SU-DHL-6 (cell line): ENCODE measurements around the gene KRT4.

Experiments used
- H2AFZ ChIP-seq: fragments of 200-600 bp; sonication (generic); 2 replicates; pipeline ENCODE4 v1.6.1; 2014; ENCODE audit warnings: low read depth, mild to moderate bottlenecking, moderate library complexity, mixed read lengths, antibody characterized with exemption, low read length; ENCODE audit not compliant: severe bottlenecking
- H3F3A ChIP-seq: fragments of 200-600 bp; shearing (Covaris generic); 2 replicates; pipeline ENCODE4 v1.6.0; 2016; ENCODE audit warnings: antibody characterized with exemption, mild to moderate bottlenecking; ENCODE audit not compliant: insufficient read depth
- H3K27ac ChIP-seq: fragments of 200-600 bp; sonication (generic); 2 replicates; pipeline ENCODE4 v1.5.1; 2016; ENCODE audit warnings: low read depth, mild to moderate bottlenecking, low read length, moderate library complexity, mixed read lengths
- H3K27me3 ChIP-seq: fragments of 200-600 bp; sonication (generic), shearing (Covaris generic); 2 replicates; pipeline ENCODE4 v1.6.0; 2014; ENCODE audit warnings: mild to moderate bottlenecking, low read length
- H3K36me3 ChIP-seq: fragments of 200-600 bp; sonication (generic); 2 replicates; pipeline ENCODE4 v1.6.1; 2014; ENCODE audit warnings: mild to moderate bottlenecking, low read length, mixed read lengths
- H3K4me2 ChIP-seq: fragments of 300-600, 200-600 bp; shearing (Covaris generic), sonication (generic); 2 replicates; pipeline ENCODE4 v1.6.0; 2014; ENCODE audit warnings: low read length, low read depth, mild to moderate bottlenecking; ENCODE audit not compliant: poor library complexity, severe bottlenecking
- H3K4me3 ChIP-seq: fragments of 200-600 bp; sonication (generic); 2 replicates; pipeline ENCODE4 v1.5.1; 2014; ENCODE audit warnings: antibody characterized with exemption, low read length, mild to moderate bottlenecking, mixed read lengths; ENCODE audit not compliant: insufficient read depth, poor library complexity, severe bottlenecking
- H3K79me2 ChIP-seq: fragments of 200-600 bp; sonication (generic); 2 replicates; pipeline ENCODE4 v1.6.1; 2014; ENCODE audit warnings: mild to moderate bottlenecking, low read length, moderate library complexity; ENCODE audit not compliant: insufficient read depth
- H3K9ac ChIP-seq: fragments of 200-600 bp; sonication (generic); 2 replicates; pipeline ENCODE4 v1.7.0; 2014; ENCODE audit warnings: mild to moderate bottlenecking, low read length
- H3K9me2 ChIP-seq: fragments of 200-600 bp; sonication (generic); replicated peaks from 2 replicates; pipeline ENCODE4 v1.6.1; 2014; ENCODE audit warnings: low read length; ENCODE audit not compliant: insufficient read depth
- H3K9me3 ChIP-seq: fragments of 200-600 bp; sonication (generic); 2 replicates; pipeline ENCODE4 v1.6.1; 2014; ENCODE audit warnings: low read length, mixed read lengths; ENCODE audit not compliant: insufficient read depth
- H4K20me1 ChIP-seq: fragments of 200-600 bp; sonication (generic); 2 replicates; pipeline ENCODE4 v1.6.1; 2014; ENCODE audit warnings: low read depth, mild to moderate bottlenecking, antibody characterized with exemption, low read length, moderate library complexity, mixed read lengths
- EZH2phosphoT487 ChIP-seq: fragments of 200-600 bp; sonication (generic), shearing (Covaris generic); conservative IDR thresholded peaks from 2 replicates; pipeline ENCODE4 v1.6.1; 2018; ENCODE audit warnings: mild to moderate bottlenecking, antibody characterized with exemption, low read length, moderate library complexity, mixed read lengths
- TF ChIP-seq, protein P1 (sequence below): fragments of 200-600 bp; sonication (generic); IDR thresholded peaks from one replicate; pipeline ENCODE4 v1.5.1; 2017; ENCODE audit warnings: antibody characterized with exemption, mild to moderate bottlenecking, low read length, moderate library complexity; ENCODE audit not compliant: insufficient read depth, poor library complexity, severe bottlenecking

KRT4 gene

DNA sequence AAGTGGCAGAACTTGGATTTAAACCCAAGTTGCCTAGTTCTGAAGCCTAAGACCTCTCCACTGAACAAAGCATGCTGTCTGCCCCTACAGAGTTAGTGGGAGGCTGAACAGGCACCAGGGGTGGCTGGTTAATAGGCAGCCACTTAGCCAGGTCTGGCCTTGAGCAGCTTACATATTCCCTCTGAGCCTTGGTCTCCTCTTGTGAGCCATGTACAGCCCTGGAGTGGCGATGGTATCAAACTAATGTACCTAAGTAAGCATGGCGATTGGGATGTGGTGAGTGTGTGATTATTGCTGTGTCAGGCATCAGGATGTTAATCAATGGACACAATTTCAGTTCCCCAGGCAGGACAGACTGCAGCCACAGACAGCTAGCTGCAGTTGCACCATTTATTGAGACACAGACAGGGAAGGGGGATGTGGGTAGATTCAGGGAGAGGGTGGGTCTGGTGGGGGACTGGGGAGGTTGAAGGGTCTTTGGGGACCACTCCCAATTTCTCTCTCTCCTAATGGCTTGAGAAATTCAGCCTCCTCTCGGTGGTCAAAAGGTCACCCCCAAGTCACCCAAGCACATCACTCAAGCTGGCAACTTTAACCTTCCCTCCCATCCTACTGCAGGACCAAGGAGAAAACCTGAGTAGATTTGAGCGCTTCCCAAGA lies 7.3 kb upstream of the KRT4 start:
- no peak for TF ChIP-seq EZH2phosphoT487
- TF ChIP-seq, protein P1, sequence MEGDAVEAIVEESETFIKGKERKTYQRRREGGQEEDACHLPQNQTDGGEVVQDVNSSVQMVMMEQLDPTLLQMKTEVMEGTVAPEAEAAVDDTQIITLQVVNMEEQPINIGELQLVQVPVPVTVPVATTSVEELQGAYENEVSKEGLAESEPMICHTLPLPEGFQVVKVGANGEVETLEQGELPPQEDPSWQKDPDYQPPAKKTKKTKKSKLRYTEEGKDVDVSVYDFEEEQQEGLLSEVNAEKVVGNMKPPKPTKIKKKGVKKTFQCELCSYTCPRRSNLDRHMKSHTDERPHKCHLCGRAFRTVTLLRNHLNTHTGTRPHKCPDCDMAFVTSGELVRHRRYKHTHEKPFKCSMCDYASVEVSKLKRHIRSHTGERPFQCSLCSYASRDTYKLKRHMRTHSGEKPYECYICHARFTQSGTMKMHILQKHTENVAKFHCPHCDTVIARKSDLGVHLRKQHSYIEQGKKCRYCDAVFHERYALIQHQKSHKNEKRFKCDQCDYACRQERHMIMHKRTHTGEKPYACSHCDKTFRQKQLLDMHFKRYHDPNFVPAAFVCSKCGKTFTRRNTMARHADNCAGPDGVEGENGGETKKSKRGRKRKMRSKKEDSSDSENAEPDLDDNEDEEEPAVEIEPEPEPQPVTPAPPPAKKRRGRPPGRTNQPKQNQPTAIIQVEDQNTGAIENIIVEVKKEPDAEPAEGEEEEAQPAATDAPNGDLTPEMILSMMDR: no peak
- Histone ChIP-seq H3K36me3 (no peaks in the 10 kb centered on the region), H3K9me2 (no peaks in the 10 kb centered on the region), H3K27me3 (no peaks in the 10 kb centered on the region), H3K9me3 (no peaks in the 10 kb centered on the region), H2AFZ (no peak overlapping the region), H4K20me1 (no peaks in the 10 kb centered on the region), H3K4me3 (no peak overlapping the region), H3F3A (no peaks in the 10 kb centered on the region), H3K4me2 (no peak overlapping the region), H3K27ac (no peak overlapping the region), H3K79me2 (no peaks in the 10 kb centered on the region), H3K9ac (no peak overlapping the region)

DNA sequence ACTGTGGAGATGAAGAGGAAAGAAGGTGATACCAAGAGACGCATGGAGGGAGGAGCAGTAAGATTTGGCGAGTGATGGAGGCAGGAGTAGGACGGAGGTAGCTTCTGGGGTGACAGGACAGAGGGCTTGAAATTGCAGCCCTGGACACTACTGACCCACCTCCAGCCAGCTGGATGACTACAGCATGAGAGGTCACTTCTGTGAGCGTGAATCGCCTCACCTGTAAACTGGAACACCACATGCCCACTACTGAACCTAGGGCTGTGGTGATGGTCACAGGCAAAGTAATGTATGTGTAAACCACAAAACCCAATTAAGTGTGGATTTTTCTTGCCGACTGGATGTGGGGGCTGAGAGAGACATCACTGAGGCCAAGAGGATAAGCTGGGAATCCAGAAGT lies 6.6 kb upstream of the KRT4 start:
- TF ChIP-seq EZH2phosphoT487: no peak
- TF ChIP-seq, protein P1: no peak
- H3K9me3 ChIP-seq: no peaks in the 10 kb centered on the region
- no peaks in the 10 kb centered on the region for H4K20me1 ChIP-seq
- no peak overlapping the region for H3K27ac ChIP-seq
- no peaks in the 10 kb centered on the region for H3F3A ChIP-seq
- H3K4me2 ChIP-seq: no peak overlapping the region
- no peaks in the 10 kb centered on the region for H3K27me3 ChIP-seq
- H3K9me2 ChIP-seq: no peaks in the 10 kb centered on the region
- no peak overlapping the region for H3K4me3 ChIP-seq
- H3K79me2 ChIP-seq: no peaks in the 10 kb centered on the region
- H3K36me3 ChIP-seq: no peaks in the 10 kb centered on the region
- H2AFZ ChIP-seq: no peak overlapping the region
- H3K9ac ChIP-seq: no peak overlapping the region

DNA sequence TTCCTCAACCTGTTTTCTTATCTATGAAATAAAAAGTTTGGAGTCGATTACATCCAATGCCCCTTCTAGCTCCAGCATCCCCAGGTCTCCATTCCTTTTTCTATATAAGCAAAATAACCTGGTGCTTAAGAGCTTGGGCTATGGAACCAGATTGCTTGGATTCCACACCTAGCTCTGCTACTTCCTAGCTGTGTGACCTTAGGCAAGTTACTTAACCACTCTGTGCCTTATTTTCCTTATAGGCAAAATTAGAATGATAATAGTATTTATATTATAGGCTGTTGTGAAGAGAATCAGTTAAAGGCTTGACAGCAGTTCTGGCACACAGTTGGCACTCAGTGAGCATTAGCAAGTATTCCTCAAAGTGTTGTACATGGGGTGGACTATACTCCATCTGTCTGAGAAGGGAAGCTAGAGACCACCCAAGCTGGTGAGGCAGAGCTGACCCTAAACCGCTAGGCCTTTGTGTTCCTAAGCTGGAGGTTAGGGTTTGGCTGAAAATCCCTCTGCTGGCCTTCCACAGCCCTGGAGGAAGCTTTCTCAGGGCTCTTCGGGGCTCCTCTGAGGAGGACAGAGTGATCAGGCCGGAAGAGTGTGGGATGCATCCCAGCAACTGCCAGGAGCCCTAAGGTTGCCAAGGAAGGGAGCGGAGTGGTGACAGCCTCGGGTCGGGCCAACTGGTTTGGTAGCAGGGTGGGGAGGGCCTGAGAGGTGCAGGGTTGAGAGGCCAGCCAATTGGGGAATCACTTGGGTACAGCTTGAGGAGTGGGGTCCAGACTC lies 6.0 kb upstream of the KRT4 start:
- no peak for TF ChIP-seq EZH2phosphoT487
- TF ChIP-seq, protein P1: no peak
- no peaks in the 10 kb centered on the region for H3K9me2 ChIP-seq

More for the DNA sequence above, 6.0 kb upstream of the KRT4 start:
- Histone ChIP-seq H3K9me3 (no peaks in the 10 kb centered on the region), H2AFZ (no peak overlapping the region), H3K4me3 (no peak overlapping the region), H3K27me3 (no peaks in the 10 kb centered on the region), H4K20me1 (no peaks in the 10 kb centered on the region), H3K27ac (no peak overlapping the region), H3K4me2 (no peak overlapping the region), H3F3A (no peaks in the 10 kb centered on the region), H3K79me2 (no peaks in the 10 kb centered on the region), H3K9ac (no peak overlapping the region), H3K36me3 (no peaks in the 10 kb centered on the region)
